Keratinocyte (primary cell): Measurements from ENCODE around the gene EDEM1.

Experiments
- CTCF ChIP-seq, 3 experiments: IDR thresholded peaks in 1 of 3; conservative IDR thresholded peaks in 1 of 3; optimal IDR thresholded peaks in 1 of 3; 2 replicates in 2 of 3; 3 replicates in 1 of 3; pipeline versions ENCODE3 to v1.5.1; 2011; ENCODE audit warnings: low read length in 3 of 3, mild to moderate bottlenecking in 3 of 3, moderate library complexity in 2 of 3, control low read depth in 1 of 3, inconsistent platforms in 1 of 3; ENCODE audit not compliant: insufficient read depth in 2 of 3; ENCODE audit errors: extremely low read depth in 1 of 3
- EZH2 ChIP-seq: IDR thresholded peaks from one replicate; pipeline ENCODE4 v1.6.1; 2012; ENCODE audit warnings: inconsistent platforms, mild to moderate bottlenecking, low read length, moderate library complexity

- no peak for TF ChIP-seq CTCF (optimal IDR thresholded peaks at IDR 0.05 in 1 of 3, IDR thresholded peaks at IDR 0.05 in 1 of 3, conservative IDR thresholded peaks at IDR 0.05 in 1 of 3; ENCODE audit: extremely low read depth in 1 of 3, insufficient read depth in 2 of 3, low read length in 3 of 3)
- TF ChIP-seq EZH2, result no peak
These were observed 3.0 kb upstream of the EDEM1 start for GRCh38 chr3:5184499-5184898.
